KG1 (cell line): Measurements from ENCODE around the gene AKT1S1.
"Not testable (repeated sequence)": the region's sequence is repeated elsewhere in the genome, so short reads cannot be mapped to it uniquely, and the experiment has no call there.

Experiments
- DNase-seq: peaks from one replicate; lab custom pipeline; 2025; lab: John Stamatoyannopoulos, UW

Gene AKT1S1

DNA sequence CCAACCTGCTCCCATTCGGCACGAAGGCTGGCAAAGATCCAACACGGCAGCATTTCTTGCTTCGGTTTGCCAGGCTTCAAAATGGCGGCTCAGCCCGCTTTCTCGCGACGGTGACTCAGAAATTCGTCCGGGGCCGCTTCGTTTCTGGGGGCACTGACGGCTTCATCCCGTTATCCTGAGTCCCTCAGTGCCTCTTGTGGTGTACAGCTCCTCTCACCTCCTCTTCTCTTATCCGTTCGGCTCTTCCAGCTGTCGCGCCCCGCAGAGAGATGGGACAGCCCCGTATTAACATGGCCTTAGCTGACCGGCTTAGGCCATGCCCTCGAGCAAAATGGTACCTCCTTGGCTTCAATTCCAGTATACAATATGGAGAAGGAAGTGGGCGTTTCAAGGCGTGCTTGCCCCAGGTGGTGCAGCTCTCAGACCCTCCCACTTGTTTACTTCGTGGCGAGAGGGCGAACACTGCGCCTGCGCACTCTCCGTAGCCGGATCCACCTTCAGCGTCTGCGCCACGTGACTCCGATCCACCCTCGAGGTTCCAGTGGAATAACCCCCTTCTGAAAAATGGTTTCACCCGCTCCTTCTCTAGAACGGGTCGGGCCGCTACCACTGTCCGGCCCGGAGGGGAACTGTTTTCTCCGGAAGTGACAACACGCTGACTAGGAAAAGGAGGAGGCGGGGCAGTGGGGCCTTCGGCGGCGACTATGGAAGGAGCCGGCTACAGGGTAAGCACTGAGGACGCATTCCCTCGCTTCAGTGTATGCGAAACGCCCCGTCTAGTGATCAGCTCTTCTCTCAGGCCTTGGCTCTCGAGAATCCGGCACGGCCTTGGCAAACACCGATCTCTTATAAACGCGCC lies at the start of gene AKT1S1, which contains the start of gene TBC1D17:
Gene AKT1S1 (minus strand): TSS at position 336 of the 859 bp plus-strand sequence. CDS start 4,060 bp downstream, outside the sequence.
Gene TBC1D17 (plus strand): TSS at position 683 of the 859 bp plus-strand sequence. CDS start 22 bp downstream, at position 705.
- DNase-seq: peak; percentile 99

- DNase-seq: no peak
These were observed 49.4 kb upstream of the AKT1S1 start for GRCh38 chr19:49926515-49926914.

DNA sequence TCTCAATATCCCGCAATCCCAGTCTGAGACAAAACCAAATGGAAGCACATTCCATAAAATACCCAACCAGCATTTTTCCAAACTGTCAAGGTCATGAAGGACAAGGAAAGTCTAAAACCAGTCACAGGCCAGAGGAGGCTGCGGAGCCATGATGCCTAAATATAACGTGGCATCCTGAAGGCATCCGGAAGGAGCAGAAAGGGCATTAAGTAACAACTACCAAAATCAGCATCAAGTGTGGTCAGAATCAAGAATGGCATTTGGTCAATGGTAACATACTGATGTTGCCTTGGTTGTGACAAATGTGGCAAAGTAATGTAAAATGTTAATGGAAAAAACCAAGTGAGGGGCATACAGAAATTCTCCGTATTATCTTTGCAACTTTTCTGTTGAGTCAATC lies 48.3 kb upstream of the AKT1S1 start:
- no peak for DNase-seq

DNA sequence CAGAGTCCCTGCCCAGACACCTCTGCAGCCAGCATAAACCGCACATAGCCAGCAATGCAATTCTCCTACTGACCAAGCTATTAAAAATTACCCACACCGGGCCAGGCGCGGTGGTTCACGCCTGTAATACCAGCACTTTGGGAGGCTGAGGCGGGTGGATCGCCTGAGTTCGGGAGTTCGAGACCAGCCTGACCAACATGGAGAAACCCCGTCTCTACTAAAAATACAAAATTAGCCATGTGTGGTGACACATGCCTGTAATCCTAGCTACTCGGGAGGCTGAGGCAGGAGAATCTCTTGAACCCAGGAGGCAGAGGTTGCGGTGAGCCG lies 47.7 kb upstream of the AKT1S1 start:
- DNase-seq: not testable (repeated sequence)

DNA sequence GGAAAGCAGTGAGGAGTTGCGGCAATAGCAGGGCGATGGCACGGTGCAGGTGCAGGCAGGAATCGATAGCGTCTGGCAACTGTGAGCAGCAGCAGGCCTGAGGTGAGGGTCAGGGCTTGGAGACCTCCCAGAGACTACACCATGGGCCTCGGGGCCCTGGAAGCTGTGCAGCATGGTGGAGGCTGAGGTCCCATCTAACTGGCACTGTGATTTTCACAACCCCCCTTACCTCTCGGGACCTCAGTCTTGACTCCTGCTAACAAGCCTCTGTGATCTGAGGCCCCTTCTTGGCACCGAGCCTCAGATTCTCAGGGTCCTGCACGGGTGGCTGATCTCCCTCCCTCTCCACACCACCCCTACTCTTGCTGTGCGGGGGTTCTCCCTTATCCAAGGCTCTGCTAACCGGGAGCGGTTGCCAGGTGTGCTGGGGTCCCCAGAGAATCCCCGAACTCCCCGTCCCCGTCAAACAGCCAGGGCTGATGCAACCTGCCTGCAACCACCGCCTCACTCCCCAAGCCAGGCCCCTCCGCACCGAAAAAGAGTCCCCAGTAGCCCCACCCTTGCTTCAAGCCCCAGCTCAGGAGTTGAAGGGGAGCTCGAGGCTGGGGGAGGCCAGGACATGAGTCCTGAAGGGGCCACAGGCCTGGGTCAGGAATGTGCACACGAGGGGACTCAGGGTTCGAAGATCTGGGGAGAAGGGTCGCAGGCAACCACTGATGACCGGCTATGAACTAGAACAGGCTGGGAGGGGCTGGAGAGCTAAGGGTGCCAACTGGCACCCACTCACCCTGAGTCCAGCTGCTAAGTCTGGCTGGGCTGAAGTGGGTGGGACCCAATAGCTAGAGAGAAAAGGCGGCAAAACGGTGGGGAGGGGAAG lies 47.1 kb upstream of the AKT1S1 start:
- no peak for DNase-seq

GRCh38 chr19:49923055-49924003 lies 46.2 kb upstream of the AKT1S1 start:
- DNase-seq: no peak

- DNase-seq: no peak
These were observed 45.0 kb upstream of the AKT1S1 start for GRCh38 chr19:49921871-49922795.

DNA sequence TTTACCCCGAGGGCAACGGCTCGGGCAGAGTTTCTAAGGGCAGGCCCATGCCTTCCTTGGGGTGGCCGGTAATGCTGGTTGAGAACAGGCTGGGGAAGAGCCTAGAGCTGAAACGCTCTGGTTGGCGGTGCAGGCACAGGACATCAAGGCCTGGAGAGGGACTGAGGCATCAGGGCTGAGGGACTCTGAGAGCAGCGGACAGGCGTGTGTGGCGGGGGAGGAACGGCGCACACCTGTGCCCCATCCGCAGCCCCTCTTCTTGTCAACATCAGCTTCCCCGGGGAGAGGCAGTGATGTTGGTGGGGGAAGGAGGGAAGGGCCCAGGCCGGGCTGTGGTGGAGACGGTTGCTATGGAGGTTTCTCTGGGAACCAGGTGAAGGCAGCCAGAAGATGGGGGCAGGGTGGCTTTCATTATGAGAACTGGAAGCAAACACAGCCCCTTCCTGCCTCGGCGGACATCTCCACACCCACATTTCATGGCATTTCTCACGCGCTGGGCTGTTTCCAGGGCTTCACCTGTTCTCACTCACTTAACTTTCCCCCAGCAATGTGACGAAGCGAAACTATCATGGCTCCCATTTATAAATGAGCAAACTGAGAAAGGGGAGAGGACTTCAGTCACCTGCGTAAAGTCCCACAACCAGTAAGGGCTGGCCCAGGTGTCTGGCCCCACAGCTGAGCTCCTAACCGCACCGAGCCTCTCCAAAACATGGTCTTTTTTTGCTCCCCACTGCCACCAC lies 43.6 kb upstream of the AKT1S1 start:
- DNase-seq: no peak

GRCh38 chr19:49918089-49918488 lies 40.9 kb upstream of the AKT1S1 start:
- DNase-seq: no peak

DNA sequence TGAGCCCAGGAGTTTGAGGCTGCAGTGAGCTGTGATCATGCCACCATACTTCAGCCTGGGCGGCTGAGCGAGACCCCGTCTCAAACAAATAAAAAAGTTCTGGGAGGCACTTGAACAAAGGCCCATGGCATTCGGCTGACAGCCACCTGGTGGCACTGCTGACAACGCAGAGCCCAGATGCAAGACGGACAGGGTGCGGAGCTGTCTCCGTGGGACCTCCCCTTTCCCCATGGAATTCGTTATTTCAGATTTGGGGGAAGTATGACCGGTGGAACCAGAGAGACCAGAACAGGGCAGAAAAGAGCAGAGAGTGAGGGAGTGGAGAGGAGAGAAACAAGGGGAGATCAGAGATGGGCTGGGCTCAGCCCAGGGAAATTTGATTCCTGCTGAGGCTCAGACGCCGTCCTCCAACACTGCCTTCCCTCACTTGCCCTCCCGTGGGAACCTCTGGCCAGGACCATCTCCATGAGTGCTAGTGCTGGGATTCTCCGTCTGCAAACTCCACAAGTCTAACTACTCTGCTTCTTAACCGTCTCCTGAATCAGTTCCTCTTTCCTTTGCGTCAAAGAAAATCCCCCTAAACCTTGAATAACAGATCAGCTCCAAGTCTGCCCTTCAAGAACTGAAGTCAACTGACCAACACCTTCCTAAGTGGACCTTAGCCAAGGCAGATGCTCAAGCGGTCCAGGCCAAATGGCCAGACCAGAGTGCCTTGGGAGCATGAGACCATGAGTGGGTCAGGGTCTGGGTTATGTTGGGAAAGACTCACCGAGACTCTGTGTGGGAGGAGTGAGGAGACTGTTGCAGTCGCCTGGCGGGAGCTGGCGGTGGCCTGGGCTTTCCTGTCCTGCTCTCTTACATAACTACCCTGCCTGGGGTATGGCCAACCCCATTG lies 39.9 kb upstream of the AKT1S1 start:
- no peak for DNase-seq

GRCh38 chr19:49915271-49915670 lies 38.1 kb upstream of the AKT1S1 start:
- no peak for DNase-seq

- no peak for DNase-seq
These were observed 36.6 kb upstream of the AKT1S1 start for GRCh38 chr19:49913720-49914119.

GRCh38 chr19:49912965-49913685 lies 36.0 kb upstream of the AKT1S1 start:
- no peak for DNase-seq

- DNase-seq: no peak
These were observed 34.4 kb upstream of the AKT1S1 start for GRCh38 chr19:49911381-49912145.

DNA sequence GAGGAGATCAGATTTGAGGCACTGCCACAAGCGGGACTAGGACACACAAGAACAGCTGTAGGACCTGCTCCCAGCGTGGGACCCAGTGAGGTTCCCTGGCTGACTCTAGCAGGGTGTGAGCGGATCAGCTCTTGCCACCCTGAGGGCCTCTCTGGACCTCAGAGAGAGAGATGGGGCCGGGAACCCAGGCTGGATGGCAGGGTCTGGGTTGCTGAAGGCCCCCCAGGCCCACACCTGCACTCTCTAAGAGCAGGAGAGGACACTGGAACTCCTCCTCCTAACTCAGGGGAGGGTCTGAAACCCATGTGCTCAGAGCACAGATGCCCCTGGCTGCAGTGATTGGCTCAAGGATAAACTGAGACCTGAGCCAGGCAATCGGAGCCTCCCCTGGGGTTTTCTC lies 33.0 kb upstream of the AKT1S1 start:
- DNase-seq: no peak

DNA sequence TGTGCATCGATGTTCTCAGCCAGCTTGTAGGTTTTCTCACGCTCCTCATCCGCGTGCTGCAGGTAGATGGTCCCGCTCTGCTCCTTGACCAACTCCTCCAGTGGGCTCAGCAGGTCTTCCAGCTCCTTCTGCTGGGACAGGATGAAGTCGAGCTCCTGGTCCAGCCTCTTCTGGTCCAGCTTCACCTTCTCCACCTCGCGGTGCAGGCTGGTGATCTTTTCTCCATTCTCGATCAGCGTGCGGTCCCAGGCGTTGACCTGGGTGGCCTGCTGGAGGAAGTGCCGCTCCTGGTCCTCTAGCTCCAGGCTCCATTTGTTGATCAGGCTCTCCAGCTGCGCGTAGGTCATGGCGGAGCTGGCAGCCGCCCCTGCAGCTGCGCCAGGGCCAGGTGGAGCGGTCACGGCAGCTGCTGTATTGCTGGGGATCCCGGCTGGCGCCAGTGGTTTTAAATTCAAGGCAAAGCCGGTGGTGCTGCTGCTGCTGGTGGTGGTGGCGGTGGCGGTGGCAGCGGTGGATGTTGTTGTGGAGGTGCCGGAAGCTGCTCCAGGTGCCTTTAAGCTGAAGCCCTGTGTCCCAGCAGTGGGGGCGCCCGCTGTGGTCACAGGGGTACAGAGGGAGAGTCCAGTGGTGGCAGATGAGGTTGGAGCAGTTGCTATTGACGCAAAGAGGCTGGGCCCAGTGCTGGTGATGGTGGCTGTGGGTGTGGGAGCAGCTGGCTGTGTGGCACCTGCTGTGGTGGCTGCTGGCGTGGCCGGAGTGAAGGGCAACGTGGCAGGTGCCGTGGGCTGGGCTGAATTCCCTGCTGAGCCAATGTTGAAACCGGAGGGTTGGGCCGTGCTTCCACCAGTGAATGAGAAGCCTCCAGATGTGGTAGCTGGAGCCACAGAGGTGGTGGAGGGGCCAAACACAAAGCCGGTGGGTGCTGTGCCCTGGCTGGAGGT lies 31.6 kb upstream of the AKT1S1 start:
- no peak for DNase-seq
